Stimulated activated CD8-positive, alpha-beta memory T cell treated with anti-CD3 and anti-CD28 coated beads, Interleukin-4, amount 100 ng/mL, for 1 hour (primary cell): ENCODE measurements around the gene FRMD4B.

Experiments
- DNase-seq, 2 donors: peaks; one replicate each; pipeline ENCODE4 v3.0.0-alpha.2; 2020; ENCODE audit warnings: low read depth in 2 of 2, low spot score in 1 of 2

Gene FRMD4B

GRCh38 chr3:69137005-69137404 is 248.9 kb downstream of the FRMD4B start:
- DNase-seq, result no peak

- no peak for DNase-seq
Observed at GRCh38 chr3:69130689-69131088, 255.2 kb downstream of the FRMD4B start.

DNA sequence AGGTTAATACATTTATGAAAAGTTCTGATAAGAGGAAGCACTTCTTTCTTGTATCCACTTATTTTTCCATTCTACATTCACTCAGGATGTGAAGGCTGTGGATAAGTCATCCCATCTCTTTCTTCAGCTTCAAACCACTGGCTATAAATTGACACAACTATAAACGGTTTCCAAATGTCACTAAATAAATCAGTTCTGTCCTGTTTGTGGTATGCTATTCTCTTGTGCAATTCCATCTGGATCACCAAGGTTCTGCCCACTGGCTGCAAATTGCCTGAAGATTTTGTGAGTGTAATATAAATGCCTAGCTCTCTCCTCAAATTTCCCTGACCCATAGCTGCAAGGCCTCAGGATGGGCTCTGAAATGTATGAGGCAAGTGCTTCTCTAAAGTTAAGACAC is 256.4 kb downstream of the FRMD4B start:
- DNase-seq, result no peak

GRCh38 chr3:69128509-69128908 is 257.4 kb downstream of the FRMD4B start:
- no peak for DNase-seq

- DNase-seq, result no peak
Observed at GRCh38 chr3:69126999-69127398, 258.9 kb downstream of the FRMD4B start.

GRCh38 chr3:69126216-69126615 is 259.7 kb downstream of the FRMD4B start:
- DNase-seq, result no peak

- DNase-seq, result no peak
Observed at GRCh38 chr3:69122403-69122802, 263.5 kb downstream of the FRMD4B start, which contains the start of gene LMOD3. LMOD3 (minus strand) TSS chr3:69122595; CDS start chr3:69122386, 209 bp downstream.

DNA sequence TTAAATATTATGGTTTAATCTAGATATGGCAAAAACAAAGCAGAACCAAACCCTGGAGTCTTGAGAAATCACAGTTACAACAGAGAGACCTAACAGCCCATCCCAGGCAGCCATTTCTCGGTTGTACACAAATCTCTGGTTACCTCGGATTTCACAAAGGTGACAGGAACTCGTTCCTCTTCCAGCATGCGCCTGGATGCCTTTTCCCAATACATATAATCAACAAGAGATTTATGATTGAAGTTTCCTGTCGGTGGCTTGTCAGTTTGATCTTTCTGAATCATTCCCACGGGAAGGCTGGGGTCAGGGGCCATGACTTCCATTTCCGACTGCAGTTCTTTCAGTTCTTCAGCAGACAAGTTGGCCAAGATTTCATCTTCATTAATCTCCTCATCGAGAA is 263.9 kb downstream of the FRMD4B start:
- DNase-seq, result no peak

GRCh38 chr3:69121513-69121912 is 264.4 kb downstream of the FRMD4B start:
- DNase-seq, result no peak

DNA sequence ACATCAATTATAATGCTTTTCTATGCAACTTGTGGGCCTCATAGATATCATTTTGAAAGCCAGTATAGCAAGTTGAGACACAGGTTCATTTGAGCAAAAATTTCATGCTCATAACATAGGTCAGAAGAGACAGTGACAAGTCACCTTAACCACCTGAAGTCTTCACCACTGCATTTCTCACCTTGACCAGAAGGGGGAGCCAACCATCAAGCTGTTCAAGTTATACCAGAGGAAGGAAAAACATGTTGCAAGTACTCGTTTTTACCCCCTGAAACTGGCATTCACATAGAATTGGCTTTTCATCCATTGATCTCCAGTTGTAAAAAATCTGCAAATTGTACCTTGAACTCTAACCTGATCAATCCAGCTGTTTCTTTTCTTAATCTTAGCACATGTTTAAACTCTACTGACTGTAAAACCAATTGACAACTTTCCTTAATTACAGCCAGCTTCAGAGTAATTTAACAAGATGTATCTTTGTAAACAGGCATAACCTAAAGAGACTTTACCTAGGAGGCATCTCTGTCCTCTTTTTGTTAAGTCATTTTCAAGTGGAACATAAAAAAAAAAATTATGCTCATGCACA is 264.9 kb downstream of the FRMD4B start:
- DNase-seq, result peak; percentile 65 to 71
